CD4-positive, alpha-beta T cell treated with Interleukin-17A for 1 hour (primary cell): ENCODE measurements around the gene CADPS2.

Experiments used
- DNase-seq: peaks from one replicate; pipeline ENCODE4 v3.0.0-alpha.2; 2020

Gene CADPS2

DNA sequence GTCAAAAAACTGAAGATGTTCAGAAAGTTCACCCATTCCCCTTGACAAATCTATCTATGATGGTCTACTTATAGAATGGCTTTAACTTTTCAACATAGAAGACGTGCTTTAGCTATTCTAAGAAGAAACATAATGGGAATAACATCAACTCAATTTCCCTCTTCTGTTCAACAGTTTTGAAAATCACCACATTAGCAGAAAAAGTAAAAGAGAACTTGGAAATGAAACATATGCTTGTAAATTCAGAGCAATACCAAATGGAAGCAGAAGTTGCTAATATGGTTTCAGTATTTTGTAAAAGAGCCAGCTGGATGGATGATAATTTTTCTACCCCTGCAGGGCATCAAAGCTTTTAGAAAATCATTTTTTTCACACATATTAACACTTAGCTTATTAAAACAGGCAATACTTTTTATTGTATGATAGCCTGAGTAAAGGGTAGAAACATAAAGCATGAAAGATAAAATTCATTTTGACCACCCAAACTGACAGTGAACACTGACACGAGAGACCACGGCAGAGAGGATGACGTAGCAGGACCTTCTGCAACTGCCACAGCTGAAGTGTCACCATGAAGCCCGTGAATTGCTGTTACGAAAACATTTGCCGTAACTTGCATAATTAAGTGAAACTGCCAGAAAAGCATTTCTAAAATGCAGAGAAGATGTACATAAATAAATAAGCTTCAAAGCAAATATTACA lies 542.5 kb downstream of the CADPS2 start:
- no peak for DNase-seq

- no peak for DNase-seq
These were observed 545.8 kb downstream of the CADPS2 start for GRCh38 chr7:122340427-122340826.

DNA sequence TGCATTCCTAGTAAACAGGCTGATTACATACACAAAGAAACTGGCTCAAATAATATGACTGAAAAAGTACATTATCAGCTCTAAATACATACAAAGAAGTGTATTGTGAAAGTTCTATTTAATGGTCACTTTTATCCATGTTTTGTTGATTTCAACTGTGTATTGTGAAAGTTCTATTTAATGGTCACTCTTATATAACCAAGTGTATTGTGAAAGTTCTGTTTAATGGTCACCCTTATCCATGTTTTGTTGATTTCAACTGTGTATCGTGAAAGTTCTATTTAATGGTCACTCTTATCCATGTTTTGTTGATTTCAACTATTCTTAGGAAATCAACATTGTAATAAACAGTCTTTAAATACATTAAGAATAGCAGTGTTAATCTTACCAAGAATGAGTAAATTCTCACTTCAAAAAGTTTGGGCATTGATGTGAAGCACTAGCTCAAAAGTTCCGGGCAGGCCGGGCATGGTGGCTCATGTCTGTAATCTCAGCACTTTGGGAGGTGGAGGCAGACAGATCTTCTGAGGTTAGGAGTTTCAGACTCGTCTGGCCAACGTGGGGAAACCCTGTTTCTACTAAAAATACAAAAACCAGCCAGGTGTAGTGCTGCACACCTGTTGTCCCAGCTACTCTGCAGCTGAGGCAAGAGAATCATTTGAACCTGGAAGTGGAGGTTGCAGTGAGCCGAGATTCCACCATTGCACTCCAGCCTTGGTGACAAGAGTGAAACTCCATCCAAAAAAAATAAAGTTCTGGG lies 546.9 kb downstream of the CADPS2 start:
- no peak for DNase-seq

DNA sequence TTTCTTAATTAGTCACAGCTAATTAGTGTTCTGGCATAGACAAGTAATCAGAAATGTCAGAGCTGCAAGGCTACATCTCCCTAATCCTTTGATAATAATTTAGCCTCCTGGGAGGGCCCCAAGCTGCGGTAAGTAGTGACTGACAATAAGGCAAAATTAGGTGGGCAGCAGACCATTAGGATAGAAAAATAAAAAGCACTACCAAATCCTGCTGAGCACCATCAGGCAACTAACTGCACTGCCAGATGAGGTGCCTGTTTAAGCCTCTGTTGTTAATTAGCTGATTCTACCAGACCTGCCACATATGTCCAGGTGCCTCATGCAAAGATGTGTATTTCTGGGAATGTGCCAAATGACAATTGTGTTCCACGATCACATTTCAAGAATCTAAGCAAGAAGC lies 549.2 kb downstream of the CADPS2 start:
- no peak for DNase-seq

GRCh38 chr7:122329145-122329802 lies 557.0 kb downstream of the CADPS2 start:
- DNase-seq = no peak

DNA sequence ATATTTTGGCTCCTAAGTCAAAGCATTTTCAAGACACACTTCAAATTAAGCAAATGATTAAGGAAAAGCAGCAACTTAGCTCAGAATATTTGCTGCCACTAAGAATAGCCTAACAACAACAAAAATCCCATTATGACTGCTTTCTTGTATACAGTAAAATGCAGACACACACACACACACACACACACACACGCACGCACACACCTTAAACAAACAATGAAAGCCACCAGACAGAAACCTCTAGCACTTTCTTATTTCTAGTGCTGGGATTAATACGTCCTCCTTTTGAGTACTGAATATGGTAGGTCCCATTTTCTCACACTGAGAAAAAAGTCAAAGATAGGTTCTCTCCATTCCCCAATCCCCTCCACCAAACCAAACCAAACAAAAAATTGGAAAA lies 558.3 kb downstream of the CADPS2 start:
- no peak for DNase-seq

GRCh38 chr7:122316467-122317388 lies 569.5 kb downstream of the CADPS2 start:
- DNase-seq = no peak

- DNase-seq = no peak
These were observed 570.5 kb downstream of the CADPS2 start for GRCh38 chr7:122315507-122316466.

DNA sequence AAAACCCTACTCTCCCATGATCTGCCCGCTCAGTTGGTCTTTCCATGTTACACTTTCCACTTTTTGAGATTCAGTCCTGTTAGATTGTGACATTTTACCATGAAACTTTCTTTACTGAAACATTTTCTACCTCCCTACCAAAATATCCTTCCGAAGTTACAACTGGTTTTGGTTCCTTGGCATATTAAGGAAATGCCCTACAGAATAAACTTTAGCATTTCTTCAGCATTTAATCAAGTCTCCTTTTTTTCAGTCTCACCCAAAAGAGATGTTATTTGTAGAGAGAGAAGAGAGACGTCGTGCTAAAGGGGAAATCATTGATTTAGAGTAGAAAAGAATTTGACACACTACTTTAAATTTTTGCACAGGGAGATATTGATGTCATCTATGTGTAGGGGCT lies 572.0 kb downstream of the CADPS2 start:
- no peak for DNase-seq

DNA sequence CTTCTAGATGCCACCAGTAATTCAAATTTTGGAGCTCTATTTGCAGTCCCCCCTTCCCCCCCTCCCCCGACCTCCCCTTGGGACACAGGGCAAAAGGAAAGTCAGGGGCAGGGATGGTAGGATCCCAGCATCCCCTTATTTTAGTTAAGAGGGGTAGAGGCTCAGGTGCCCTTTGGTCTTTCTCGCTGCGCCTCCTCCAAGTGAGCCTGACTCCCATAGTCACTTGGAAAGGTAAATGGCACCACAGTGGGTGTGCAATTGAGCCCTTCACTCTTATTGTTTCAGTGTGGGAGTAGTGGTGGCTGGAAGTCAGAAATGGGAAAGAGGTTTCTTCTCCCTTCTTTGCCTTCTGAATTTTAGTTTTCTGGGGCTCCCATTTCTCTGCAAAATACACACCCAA lies 573.5 kb downstream of the CADPS2 start:
- DNase-seq = no peak

- no peak for DNase-seq
These were observed 574.4 kb downstream of the CADPS2 start for GRCh38 chr7:122311734-122312450.

- DNase-seq = no peak
These were observed 575.1 kb downstream of the CADPS2 start for GRCh38 chr7:122311050-122311700.

- no peak for DNase-seq
These were observed 575.9 kb downstream of the CADPS2 start for GRCh38 chr7:122310119-122311021.

GRCh38 chr7:122309421-122309820 lies 576.8 kb downstream of the CADPS2 start:
- no peak for DNase-seq

DNA sequence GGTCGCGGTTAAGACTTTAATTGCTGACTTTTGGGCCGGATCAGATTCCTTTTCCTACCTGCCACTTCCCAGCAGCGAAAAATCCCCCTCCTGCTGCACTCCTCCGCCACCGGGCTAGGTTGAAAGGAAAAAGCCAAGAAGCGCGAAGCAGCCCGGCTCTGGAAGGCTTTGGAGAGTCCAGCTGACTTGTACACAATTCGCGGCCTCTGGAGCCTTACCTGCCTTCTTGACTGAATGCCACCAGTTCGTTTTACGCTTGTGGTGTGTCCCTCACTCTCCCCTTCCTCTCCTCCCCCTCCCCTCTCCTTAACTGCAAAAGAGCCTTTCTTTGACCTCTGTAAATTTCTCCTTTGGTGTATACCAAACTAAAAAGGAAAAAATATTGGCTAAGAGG lies 579.0 kb downstream of the CADPS2 start:
- DNase-seq = no peak

DNA sequence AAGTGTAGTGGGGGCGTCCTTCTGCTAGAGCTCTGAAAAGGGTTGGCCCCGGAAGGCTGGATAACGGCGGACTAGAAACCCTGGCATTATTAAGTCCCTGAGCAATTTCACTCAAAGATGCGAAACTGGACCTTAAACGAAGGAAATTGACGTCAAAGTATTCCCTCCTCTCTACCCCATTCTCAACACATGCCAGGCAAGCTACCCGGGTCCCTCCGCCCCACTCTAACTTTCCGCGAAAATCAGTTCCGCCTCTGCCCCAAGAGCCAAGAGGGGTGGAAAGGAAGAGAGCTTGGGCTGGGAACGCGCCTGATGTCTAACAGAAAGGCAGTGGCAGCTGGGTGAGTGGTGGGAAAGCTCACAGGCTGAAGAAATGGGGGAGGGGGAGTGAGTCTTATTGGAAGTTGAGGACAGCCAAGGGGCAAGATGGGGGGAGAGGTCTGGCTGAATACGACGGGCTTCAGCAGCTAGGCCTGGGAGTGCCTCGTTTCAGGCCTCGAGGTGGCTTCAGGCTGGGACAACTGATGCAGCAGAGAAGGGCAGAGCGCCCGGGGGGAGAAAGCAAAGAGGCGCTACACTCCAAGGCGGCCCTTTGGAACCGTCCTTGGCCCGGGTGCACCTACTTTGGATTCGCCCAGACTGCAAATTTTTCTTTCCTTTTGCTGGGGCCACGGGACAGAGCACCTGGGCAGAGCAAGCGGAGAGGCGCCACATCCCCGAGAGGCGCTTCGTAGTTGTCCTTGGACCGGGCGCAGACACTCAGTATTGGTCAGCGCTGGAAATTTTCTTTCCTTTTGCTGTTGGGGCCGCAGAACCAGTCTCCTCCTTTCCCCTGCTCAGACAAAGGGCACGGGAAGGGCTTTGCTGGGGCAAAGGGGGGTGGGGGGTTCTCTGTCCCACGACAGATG lies 579.7 kb downstream of the CADPS2 start:
- no peak for DNase-seq

DNA sequence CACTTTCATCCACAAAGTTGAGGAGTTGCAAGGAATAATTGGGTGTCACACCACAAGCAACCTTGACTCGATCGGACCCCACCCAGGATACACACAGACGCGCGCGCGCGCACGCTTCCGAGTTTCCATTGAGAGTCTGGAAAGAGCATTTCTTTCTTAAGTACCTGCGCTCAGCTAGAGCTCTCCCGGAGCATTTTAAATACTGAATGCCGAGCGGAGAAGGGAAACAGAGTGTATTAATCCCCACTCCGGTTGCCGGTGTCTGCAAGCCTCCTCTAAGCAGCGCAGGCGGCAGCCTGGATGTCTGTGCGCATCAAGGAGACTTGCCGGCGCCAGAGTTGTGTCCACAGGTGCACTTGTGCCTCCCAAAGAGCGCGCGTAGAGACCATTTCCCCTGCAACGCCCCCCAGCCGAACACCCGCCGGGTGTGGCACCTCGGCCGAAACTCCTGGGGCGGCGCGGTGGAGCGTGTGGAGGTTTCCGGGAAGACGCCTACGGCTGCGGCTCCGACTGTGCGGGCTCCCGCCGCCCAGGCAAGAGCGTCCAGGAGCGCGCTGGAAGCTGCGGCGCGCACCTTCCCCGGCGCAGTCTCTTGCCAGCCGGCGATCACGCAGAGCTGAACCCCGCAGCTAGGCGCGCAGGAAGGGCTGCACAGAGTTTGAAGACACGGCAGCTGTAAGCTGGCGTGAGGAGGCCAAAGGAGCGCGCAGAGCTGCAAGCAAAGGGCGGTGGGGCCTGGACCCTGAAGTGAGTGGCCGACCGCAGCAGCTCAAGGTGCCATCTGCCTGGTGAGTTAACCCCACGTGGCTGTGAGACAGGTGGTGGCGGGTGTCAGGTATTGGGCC lies 580.6 kb downstream of the CADPS2 start:
- no peak for DNase-seq
